Activated CD8-positive, alpha-beta memory T cell treated with anti-CD3 and anti-CD28 coated beads for 24 hours (primary cell): ENCODE results near the gene SPANXN5.
"Not testable (repeated sequence)": the region's sequence is repeated elsewhere in the genome, so short reads cannot be mapped to it uniquely, and the experiment has no call there.

Experiments
- DNase-seq: peaks from one replicate; pipeline ENCODE4 v3.0.0-alpha.2; 2020

The SPANXN5 gene

GRCh38 chrX:52797327-52797726 is at the start of gene SPANXN5:
SPANXN5 (minus strand) TSS chrX:52797427; CDS start chrX:52797348, 79 bp downstream.
- DNase-seq, result not testable (repeated sequence)

GRCh38 chrX:52843619-52844018 is 46.4 kb upstream of the SPANXN5 start:
- DNase-seq, result not testable (repeated sequence)

- no peak for DNase-seq
These were observed 41.9 kb upstream of the SPANXN5 start for GRCh38 chrX:52839137-52839536.

GRCh38 chrX:52830551-52830950 is 33.3 kb upstream of the SPANXN5 start:
- no peak for DNase-seq

GRCh38 chrX:52824608-52825007 is 27.4 kb upstream of the SPANXN5 start:
- no peak for DNase-seq

GRCh38 chrX:52821079-52821760 is 24.0 kb upstream of the SPANXN5 start:
- no peak for DNase-seq

GRCh38 chrX:52819788-52820187 is 22.6 kb upstream of the SPANXN5 start:
- no peak for DNase-seq

- DNase-seq, result no peak
These were observed 13.9 kb upstream of the SPANXN5 start, which contains the start of gene XAGE5 for GRCh38 chrX:52811065-52811625. XAGE5 (plus strand) TSS chrX:52811287; CDS start chrX:52812567, 1,280 bp downstream.

- DNase-seq, result not testable (repeated sequence)
These were observed 7.6 kb upstream of the SPANXN5 start for GRCh38 chrX:52804876-52805275.

GRCh38 chrX:52773504-52773903 is 23.7 kb downstream of the SPANXN5 start:
- not testable (repeated sequence) for DNase-seq

GRCh38 chrX:52765983-52766382 is 31.2 kb downstream of the SPANXN5 start:
- DNase-seq, result not testable (repeated sequence)

GRCh38 chrX:52750952-52751351 is 46.3 kb downstream of the SPANXN5 start, which contains the start of gene SSX2B:
SSX2B (plus strand) TSS chrX:52751252; CDS start chrX:52752681, 1,429 bp downstream.
- DNase-seq, result not testable (repeated sequence)
